GOT3 (cell line): Measurements from ENCODE around the gene LIG4.
"Not testable (repeated sequence)": the region's sequence is repeated elsewhere in the genome, so short reads cannot be mapped to it uniquely, and the experiment has no call there.

Experiments
- DNase-seq: peaks from one replicate; lab custom pipeline; 2025; ENCODE audit warnings: mixed read lengths; lab: John Stamatoyannopoulos, UW

Gene LIG4

GRCh38 chr13:108215436-108215835 is at the start of gene LIG4:
Gene LIG4, minus strand, starts transcription at chr13:108215536. Its CDS starts 4,268 bp downstream, at chr13:108211268.
- peak; percentile 49 for DNase-seq

GRCh38 chr13:108263621-108264355 is 48.5 kb upstream of the LIG4 start:
- DNase-seq, result no peak

- DNase-seq, result no peak
Observed at GRCh38 chr13:108257248-108257647, 41.9 kb upstream of the LIG4 start.

- no peak for DNase-seq
Observed at GRCh38 chr13:108249150-108249549, 33.8 kb upstream of the LIG4 start.

GRCh38 chr13:108230377-108230776 is 15.0 kb upstream of the LIG4 start:
- no peak for DNase-seq

- DNase-seq, result no peak
Observed at GRCh38 chr13:108227651-108228272, 12.4 kb upstream of the LIG4 start.

GRCh38 chr13:108226184-108226583 is 10.8 kb upstream of the LIG4 start:
- no peak for DNase-seq

GRCh38 chr13:108225440-108225839 is 10.1 kb upstream of the LIG4 start:
- DNase-seq, result no peak

GRCh38 chr13:108223687-108224503 is 8.6 kb upstream of the LIG4 start:
- DNase-seq, result no peak

GRCh38 chr13:108220041-108220440 is 4.7 kb upstream of the LIG4 start:
- no peak for DNase-seq

- peak; percentile 63 for DNase-seq
Observed at GRCh38 chr13:108218044-108218974, 3.0 kb upstream of the LIG4 start, which contains the start of gene ABHD13. Gene ABHD13, plus strand, starts transcription at chr13:108218392. Its CDS starts 10,827 bp downstream, at chr13:108229219.

GRCh38 chr13:108217307-108218043 is 2.1 kb upstream of the LIG4 start:
- DNase-seq, result not testable (repeated sequence)

GRCh38 chr13:108214441-108215271 is 680 bp downstream of the LIG4 start:
- no peak for DNase-seq

GRCh38 chr13:108213946-108214345 is 1.4 kb downstream of the LIG4 start:
- no peak for DNase-seq

- DNase-seq, result no peak
Observed at GRCh38 chr13:108212886-108213285, 2.5 kb downstream of the LIG4 start.

GRCh38 chr13:108210551-108210950 is 4.8 kb downstream of the LIG4 start:
- no peak for DNase-seq

- DNase-seq, result no peak
Observed at GRCh38 chr13:108200781-108201398, 14.4 kb downstream of the LIG4 start.

GRCh38 chr13:108195861-108196260 is 19.5 kb downstream of the LIG4 start:
- no peak for DNase-seq

GRCh38 chr13:108195146-108195545 is 20.2 kb downstream of the LIG4 start:
- DNase-seq, result no peak
